HG03469 (cell line): ENCODE measurements around the gene DGKG.

Experiments used
- ATAC-seq: cut with Tn5 transposase; IDR thresholded peaks from one replicate; pipeline ENCODE4 v1.9.1; 2021; ENCODE audit warnings: mild to moderate bottlenecking, moderate library complexity, moderate number of reproducible peaks; ENCODE audit not compliant: unreplicated experiment

Gene DGKG

GRCh38 chr3:186320862-186321568 lies 41.0 kb downstream of the DGKG start:
- ATAC-seq, result no peak

GRCh38 chr3:186319945-186320344 lies 42.1 kb downstream of the DGKG start:
- ATAC-seq, result no peak

GRCh38 chr3:186318135-186318534 lies 43.9 kb downstream of the DGKG start:
- no peak for ATAC-seq

GRCh38 chr3:186317478-186317877 lies 44.6 kb downstream of the DGKG start:
- no peak for ATAC-seq

- ATAC-seq, result no peak
Measured at GRCh38 chr3:186316666-186317260, 45.3 kb downstream of the DGKG start.

GRCh38 chr3:186315581-186316354 lies 46.3 kb downstream of the DGKG start:
- no peak for ATAC-seq

GRCh38 chr3:186314896-186315295 lies 47.1 kb downstream of the DGKG start:
- no peak for ATAC-seq

GRCh38 chr3:186311441-186311840 lies 50.6 kb downstream of the DGKG start:
- no peak for ATAC-seq

- no peak for ATAC-seq
Measured at GRCh38 chr3:186308549-186308948, 53.5 kb downstream of the DGKG start.

GRCh38 chr3:186307594-186308221 lies 54.3 kb downstream of the DGKG start:
- ATAC-seq, result no peak

- no peak for ATAC-seq
Measured at GRCh38 chr3:186305286-186305685, 56.7 kb downstream of the DGKG start.

- no peak for ATAC-seq
Measured at GRCh38 chr3:186303965-186304364, 58.1 kb downstream of the DGKG start.

GRCh38 chr3:186299327-186299726 lies 62.7 kb downstream of the DGKG start:
- no peak for ATAC-seq

- ATAC-seq, result no peak
Measured at GRCh38 chr3:186298876-186299275, 63.2 kb downstream of the DGKG start.

GRCh38 chr3:186290796-186291195 lies 71.2 kb downstream of the DGKG start:
- ATAC-seq, result no peak

GRCh38 chr3:186287711-186288110 lies 74.3 kb downstream of the DGKG start:
- ATAC-seq, result no peak

- ATAC-seq, result no peak
Measured at GRCh38 chr3:186286114-186286513, 75.9 kb downstream of the DGKG start.

GRCh38 chr3:186284661-186285060 lies 77.4 kb downstream of the DGKG start:
- ATAC-seq, result no peak

GRCh38 chr3:186284349-186284652 lies 77.7 kb downstream of the DGKG start:
- ATAC-seq, result no peak

- ATAC-seq, result no peak
Measured at GRCh38 chr3:186283651-186284348, 78.2 kb downstream of the DGKG start.

- no peak for ATAC-seq
Measured at GRCh38 chr3:186283096-186283495, 78.9 kb downstream of the DGKG start.
